Suppressor macrophage treated with lipopolysaccharide for 4 hours (primary cell): ENCODE results near the gene CDH8.
"Not testable (repeated sequence)": the region's sequence is repeated elsewhere in the genome, so short reads cannot be mapped to it uniquely, and the experiment has no call there.

ENCODE experiments used
- DNase-seq: peaks from one replicate; pipeline ENCODE4 v3.0.0-alpha.2; 2020

The CDH8 gene

GRCh38 chr16:61763013-61763412 is 273.2 kb downstream of the CDH8 start:
- DNase-seq, result no peak

- no peak for DNase-seq
Measured at GRCh38 chr16:61730997-61731396, 305.2 kb downstream of the CDH8 start.

GRCh38 chr16:61726701-61727100 is 309.5 kb downstream of the CDH8 start:
- DNase-seq, result no peak

- DNase-seq, result no peak
Measured at GRCh38 chr16:61726125-61726524, 310.1 kb downstream of the CDH8 start.

- DNase-seq, result no peak
Measured at GRCh38 chr16:61721544-61721943, 314.7 kb downstream of the CDH8 start.

GRCh38 chr16:61715393-61715792 is 320.8 kb downstream of the CDH8 start:
- no peak for DNase-seq

GRCh38 chr16:61713787-61714186 is 322.5 kb downstream of the CDH8 start:
- no peak for DNase-seq

- not testable (repeated sequence) for DNase-seq
Measured at GRCh38 chr16:61699640-61700039, 336.6 kb downstream of the CDH8 start.

GRCh38 chr16:61684541-61684940 is 351.7 kb downstream of the CDH8 start:
- no peak for DNase-seq

GRCh38 chr16:61681673-61682072 is 354.6 kb downstream of the CDH8 start:
- DNase-seq, result no peak

- no peak for DNase-seq
Measured at GRCh38 chr16:61681124-61681523, 355.1 kb downstream of the CDH8 start.

- no peak for DNase-seq
Measured at GRCh38 chr16:61678182-61678581, 358.1 kb downstream of the CDH8 start.

- DNase-seq, result no peak
Measured at GRCh38 chr16:61677776-61678175, 358.5 kb downstream of the CDH8 start.

- no peak for DNase-seq
Measured at GRCh38 chr16:61676740-61677139, 359.5 kb downstream of the CDH8 start.

- DNase-seq, result no peak
Measured at GRCh38 chr16:61671161-61671560, 365.1 kb downstream of the CDH8 start.

- DNase-seq, result no peak
Measured at GRCh38 chr16:61665512-61665911, 370.7 kb downstream of the CDH8 start.

- DNase-seq, result no peak
Measured at GRCh38 chr16:61659936-61660335, 376.3 kb downstream of the CDH8 start.

- no peak for DNase-seq
Measured at GRCh38 chr16:61654962-61655361, 381.3 kb downstream of the CDH8 start.

- DNase-seq, result no peak
Measured at GRCh38 chr16:61653544-61653943, 382.7 kb downstream of the CDH8 start.

GRCh38 chr16:61645561-61645960 is 390.7 kb downstream of the CDH8 start:
- no peak for DNase-seq

GRCh38 chr16:61644736-61645135 is 391.5 kb downstream of the CDH8 start:
- DNase-seq, result no peak

- no peak for DNase-seq
Measured at GRCh38 chr16:61617219-61617783, 418.9 kb downstream of the CDH8 start.

GRCh38 chr16:61616088-61616487 is 420.1 kb downstream of the CDH8 start:
- DNase-seq, result no peak

- no peak for DNase-seq
Measured at GRCh38 chr16:61611847-61612491, 424.3 kb downstream of the CDH8 start.

GRCh38 chr16:61606581-61606980 is 429.7 kb downstream of the CDH8 start:
- DNase-seq, result no peak
